GM13977 (cell line): ENCODE measurements around the gene LRRC52.

Source experiments
- DNase-seq: peaks from one replicate; pipeline ENCODE4 v3.0.0; 2012; ENCODE audit warnings: low spot score
- in situ Hi-C: fragments of 300-500 bp; cut with MboI; formaldehyde crosslinking; loops from one replicate; pipeline ENCODE4 v1.12.0; 2022; ENCODE audit warnings: low sequenced_read_pairs, low pct_unique_long_range_greater_than_20kb, mixed read lengths, inconsistent platforms; ENCODE audit not compliant: unreplicated experiment
- TF ChIP-seq, protein P1 (sequence below): IDR thresholded peaks from 2 replicates; pipeline ENCODE4 v1.5.1; 2012; ENCODE audit warnings: mild to moderate bottlenecking, control low read depth; ENCODE audit not compliant: insufficient read depth; ENCODE audit errors: extremely low read depth, missing control alignments

LRRC52 gene

DNA sequence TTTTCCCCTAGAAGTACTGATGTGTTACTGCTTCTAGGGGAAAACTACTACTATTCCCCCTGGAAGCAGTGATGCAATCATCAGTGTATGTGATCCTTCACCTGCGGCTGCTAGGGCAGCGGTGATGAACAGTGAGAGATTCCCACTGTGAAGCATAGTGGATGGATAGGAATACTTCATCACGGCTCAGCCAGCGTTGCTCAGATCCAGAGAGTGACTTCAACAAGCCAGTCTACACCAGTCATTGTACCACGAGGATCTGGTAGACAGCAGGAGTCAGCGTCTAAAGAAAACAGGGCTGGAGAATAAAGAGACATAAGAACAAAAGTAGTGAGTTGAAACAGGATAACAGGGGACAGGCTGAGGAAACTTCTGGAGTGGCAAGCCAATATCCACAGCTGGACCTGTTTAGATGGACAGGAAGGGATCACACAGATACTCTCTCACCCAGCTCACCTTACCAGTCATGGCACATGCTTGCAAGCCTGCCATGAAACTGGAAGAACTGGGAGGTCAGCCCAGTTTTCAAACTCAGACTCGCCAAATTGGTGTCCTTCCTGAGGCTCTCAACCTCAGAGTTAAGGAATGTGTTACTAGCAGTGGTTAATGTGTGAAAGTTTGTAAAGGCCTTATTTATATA lies 42.4 kb upstream of the LRRC52 start:
- DNase-seq, result no peak
- in situ Hi-C loops, result no loop called here
- TF ChIP-seq, protein P1, sequence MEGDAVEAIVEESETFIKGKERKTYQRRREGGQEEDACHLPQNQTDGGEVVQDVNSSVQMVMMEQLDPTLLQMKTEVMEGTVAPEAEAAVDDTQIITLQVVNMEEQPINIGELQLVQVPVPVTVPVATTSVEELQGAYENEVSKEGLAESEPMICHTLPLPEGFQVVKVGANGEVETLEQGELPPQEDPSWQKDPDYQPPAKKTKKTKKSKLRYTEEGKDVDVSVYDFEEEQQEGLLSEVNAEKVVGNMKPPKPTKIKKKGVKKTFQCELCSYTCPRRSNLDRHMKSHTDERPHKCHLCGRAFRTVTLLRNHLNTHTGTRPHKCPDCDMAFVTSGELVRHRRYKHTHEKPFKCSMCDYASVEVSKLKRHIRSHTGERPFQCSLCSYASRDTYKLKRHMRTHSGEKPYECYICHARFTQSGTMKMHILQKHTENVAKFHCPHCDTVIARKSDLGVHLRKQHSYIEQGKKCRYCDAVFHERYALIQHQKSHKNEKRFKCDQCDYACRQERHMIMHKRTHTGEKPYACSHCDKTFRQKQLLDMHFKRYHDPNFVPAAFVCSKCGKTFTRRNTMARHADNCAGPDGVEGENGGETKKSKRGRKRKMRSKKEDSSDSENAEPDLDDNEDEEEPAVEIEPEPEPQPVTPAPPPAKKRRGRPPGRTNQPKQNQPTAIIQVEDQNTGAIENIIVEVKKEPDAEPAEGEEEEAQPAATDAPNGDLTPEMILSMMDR, result no peak

DNA sequence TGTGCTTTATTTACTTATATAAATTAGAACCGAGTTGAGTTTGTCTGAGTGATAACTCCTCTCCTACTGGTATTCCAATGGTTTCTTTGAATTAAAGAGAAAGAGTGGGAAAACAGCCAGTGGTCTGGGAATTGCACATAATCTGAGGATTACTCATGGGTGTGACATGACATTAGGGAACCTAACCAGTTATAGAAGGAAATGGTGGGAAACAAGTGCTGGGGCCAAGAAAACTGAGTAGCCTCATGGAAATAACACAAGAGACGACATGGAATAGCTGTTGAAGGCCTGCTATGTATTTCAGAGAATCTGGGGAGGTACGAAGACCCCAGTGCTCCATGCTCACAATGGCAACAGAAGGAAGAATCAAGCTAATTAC lies 41.8 kb upstream of the LRRC52 start:
- TF ChIP-seq, protein P1, result no peak
- in situ Hi-C loops, result no loop called here
- DNase-seq, result no peak

DNA sequence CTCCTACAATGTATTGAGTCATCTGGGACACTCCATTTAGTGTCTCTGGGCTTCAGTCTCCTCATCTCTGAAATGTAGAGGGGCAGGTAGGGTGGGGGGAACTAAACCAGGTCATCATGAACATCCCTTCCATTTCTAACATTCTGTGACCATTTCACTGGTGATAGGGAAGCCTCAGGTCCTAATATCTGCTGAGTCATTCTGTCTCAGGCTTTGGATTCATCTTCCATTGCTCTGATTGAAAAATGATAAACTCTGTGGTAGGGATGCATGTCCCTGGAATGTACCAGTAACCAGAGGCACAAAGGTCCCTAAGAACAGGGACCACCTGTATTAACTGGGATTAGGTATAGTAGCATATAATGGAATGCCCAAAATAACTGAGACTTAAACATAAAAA lies 36.2 kb upstream of the LRRC52 start:
- TF ChIP-seq, protein P1, result no peak
- in situ Hi-C loops, result no loop called here

DNA sequence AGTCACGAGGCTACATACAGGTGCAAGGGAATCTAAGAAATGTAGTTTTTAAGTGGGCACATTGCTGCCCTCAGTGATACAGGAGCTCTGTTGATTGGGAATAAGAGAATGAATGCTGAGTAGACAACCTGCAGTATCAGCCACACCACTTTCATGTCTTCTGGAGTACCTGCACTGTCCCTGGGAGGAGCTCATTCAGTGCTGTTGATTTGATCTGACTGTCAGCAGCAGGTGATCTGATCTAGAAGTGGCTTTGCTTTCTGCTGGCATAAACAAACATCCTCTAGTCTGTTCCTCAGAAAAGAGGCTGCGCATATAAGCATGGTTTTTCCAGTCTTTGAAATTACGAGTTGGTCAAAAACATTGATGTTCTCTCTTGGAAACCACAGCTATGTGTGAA lies 35.5 kb upstream of the LRRC52 start:
- no peak for DNase-seq
- in situ Hi-C loops, result no loop called here
- TF ChIP-seq, protein P1, result no peak

More for the DNA sequence above, 36.2 kb upstream of the LRRC52 start:
- DNase-seq, result no peak

DNA sequence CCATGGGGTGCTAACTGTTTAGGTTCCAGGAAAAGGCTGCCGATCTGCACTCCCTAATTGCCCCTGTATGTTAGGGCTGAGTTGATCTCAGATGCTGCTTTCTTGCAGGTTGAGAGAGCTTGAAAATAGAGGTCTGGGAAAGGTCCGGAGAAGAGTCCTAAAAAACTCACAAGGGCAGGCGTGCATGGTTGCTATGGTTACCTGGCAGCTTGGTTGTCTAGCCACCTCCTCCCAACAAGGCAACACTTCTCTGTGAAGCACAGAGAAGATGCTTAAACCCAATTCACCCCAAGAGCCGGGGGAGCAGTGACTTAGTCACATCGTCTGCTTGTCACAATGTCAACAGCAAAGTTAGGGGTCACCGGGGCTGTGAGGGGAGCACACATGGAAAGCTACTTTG lies 31.0 kb upstream of the LRRC52 start:
- in situ Hi-C loops, result no loop called here
- no peak for DNase-seq
- TF ChIP-seq, protein P1, result no peak

DNA sequence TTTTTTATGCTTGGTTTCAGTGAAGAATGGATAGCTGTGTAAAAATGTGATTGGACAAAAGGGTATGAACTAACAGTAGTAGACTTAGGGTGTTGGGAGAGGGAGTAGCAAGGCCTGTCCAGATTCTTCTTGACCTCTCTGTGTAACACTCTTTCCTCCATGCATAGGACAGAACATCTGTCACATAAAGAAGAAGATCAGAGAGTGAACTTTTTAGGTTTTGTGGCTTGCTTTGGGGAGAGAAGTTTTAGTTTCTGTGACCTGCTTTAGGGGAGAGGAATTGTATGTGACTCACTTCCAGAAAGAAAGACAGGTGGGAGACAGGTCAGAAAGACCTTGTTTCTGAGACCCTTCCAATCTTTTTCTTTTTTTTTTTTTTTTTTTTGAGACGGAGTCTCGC lies 27.3 kb upstream of the LRRC52 start:
- no peak for DNase-seq
- TF ChIP-seq, protein P1, result no peak
- in situ Hi-C loops, result no loop called here

DNA sequence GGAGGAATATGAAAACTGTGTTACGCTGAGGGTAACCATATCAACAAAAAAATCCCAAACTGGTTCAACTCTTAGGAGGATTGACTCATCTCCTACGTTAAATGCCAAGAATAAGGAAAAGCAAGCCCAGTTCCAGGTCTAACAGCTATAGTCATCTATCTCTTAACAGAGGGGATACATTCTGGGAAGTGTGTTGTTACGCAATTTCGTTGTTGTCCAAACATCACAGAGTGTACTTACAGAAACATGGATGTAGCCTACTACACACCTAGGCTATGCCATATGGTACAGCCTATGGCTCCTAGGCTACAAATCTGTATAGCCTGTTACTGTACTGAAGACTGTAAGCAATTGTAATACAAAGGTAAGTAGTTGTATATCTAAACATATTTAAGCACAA lies 23.2 kb upstream of the LRRC52 start:
- in situ Hi-C loops, result no loop called here
- TF ChIP-seq, protein P1, result no peak
- DNase-seq, result no peak
